Mammary epithelial cell (primary cell): ENCODE measurements around the gene ANXA2R.

ENCODE experiments used
- CTCF ChIP-seq, 2 donors: IDR thresholded peaks in 1 of 2; conservative IDR thresholded peaks in 1 of 2; 2 replicates each; pipeline ENCODE4 v1.5.1; 2011 to 2012; ENCODE audit warnings: inconsistent platforms in 2 of 2, low read length in 2 of 2, mild to moderate bottlenecking in 2 of 2, control low read depth in 1 of 2, low read depth in 1 of 2; ENCODE audit not compliant: insufficient read depth in 1 of 2; ENCODE audit errors: extremely low read depth in 1 of 2
- EZH2 ChIP-seq: IDR thresholded peaks from 2 replicates; pipeline ENCODE4 v1.6.1; 2012; ENCODE audit warnings: low read length, inconsistent platforms, borderline replicate concordance

- TF ChIP-seq CTCF (conservative IDR thresholded peaks at IDR 0.05 in 1 of 2, IDR thresholded peaks at IDR 0.05 in 1 of 2; ENCODE audit: extremely low read depth in 1 of 2, insufficient read depth in 1 of 2, low read depth in 1 of 2, low read length in 2 of 2) (no peak), EZH2 (no peak)
Observed at GRCh38 chr5:43033841-43034590, 6.1 kb downstream of the ANXA2R start.
